ENCODE results near the gene SRRM1.
"Not testable (repeated sequence)": the region's sequence is repeated elsewhere in the genome, so short reads cannot be mapped to it uniquely, and the experiment has no call there.

Gene SRRM1

GRCh38 chr1:24652382-24652781 is 9.3 kb downstream of the SRRM1 start:
- no peak for DNase-seq

GRCh38 chr1:24654010-24654409 is 10.9 kb downstream of the SRRM1 start:
- DNase-seq = no peak

- DNase-seq = no peak
Measured at GRCh38 chr1:24656046-24656445, 12.9 kb downstream of the SRRM1 start.

GRCh38 chr1:24657781-24658180 is 14.7 kb downstream of the SRRM1 start:
- no peak for DNase-seq

GRCh38 chr1:24659166-24659904 is 16.2 kb downstream of the SRRM1 start:
- DNase-seq = no peak

- DNase-seq = no peak
Measured at GRCh38 chr1:24659993-24660665, 17.0 kb downstream of the SRRM1 start.

- DNase-seq = no peak
Measured at GRCh38 chr1:24664507-24665033, 21.5 kb downstream of the SRRM1 start.

GRCh38 chr1:24666794-24667193 is 23.7 kb downstream of the SRRM1 start:
- DNase-seq = no peak

GRCh38 chr1:24671372-24671771 is 28.3 kb downstream of the SRRM1 start:
- not testable (repeated sequence) for DNase-seq

GRCh38 chr1:24672686-24673085 is 29.6 kb downstream of the SRRM1 start:
- not testable (repeated sequence) for DNase-seq

GRCh38 chr1:24673341-24673740 is 30.2 kb downstream of the SRRM1 start:
- no peak for DNase-seq

GRCh38 chr1:24678421-24678820 is 35.3 kb downstream of the SRRM1 start:
- not testable (repeated sequence) for DNase-seq

- no peak for DNase-seq
Measured at GRCh38 chr1:24679725-24680124, 36.6 kb downstream of the SRRM1 start.

- DNase-seq = no peak
Measured at GRCh38 chr1:24683713-24684162, 40.6 kb downstream of the SRRM1 start.

- no peak for DNase-seq
Measured at GRCh38 chr1:24688033-24688432, 44.9 kb downstream of the SRRM1 start.

GRCh38 chr1:24688621-24689195 is 45.6 kb downstream of the SRRM1 start:
- DNase-seq = peak; percentile 79

GRCh38 chr1:24691051-24691450 is 47.9 kb downstream of the SRRM1 start:
- no peak for DNase-seq

GRCh38 chr1:24692351-24692980 is 49.4 kb downstream of the SRRM1 start:
- no peak for DNase-seq

- no peak for DNase-seq
Measured at GRCh38 chr1:24693827-24694379, 50.8 kb downstream of the SRRM1 start.

GRCh38 chr1:24694380-24694843 is 51.3 kb downstream of the SRRM1 start:
- DNase-seq = no peak

- no peak for DNase-seq
Measured at GRCh38 chr1:24695202-24695974, 52.3 kb downstream of the SRRM1 start.

Data from retina (tissue), 1 donor.